H9 (cell line): ENCODE data around the gene PHOSPHO2. TPM values are rescaled to one million over a fixed set of nuclear protein-coding genes. Genes with fewer than 3 reads are reported as not detected.

Experiments
- DNase-seq: peaks from one replicate; pipeline ENCODE4 v3.0.0-alpha.2; 2017
- H2AFZ ChIP-seq: one replicate; pipeline ENCODE4 v1.6.1; 2013; ENCODE audit warnings: mild to moderate bottlenecking, low read length, control low read depth, moderate library complexity
- H2AK5ac ChIP-seq: 2 replicates; pipeline ENCODE4 v1.6.1; 2013; ENCODE audit warnings: low read length, control low read depth, mixed read lengths; ENCODE audit not compliant: insufficient read length
- H2BK120ac ChIP-seq: one replicate; pipeline ENCODE4 v1.6.1; 2013; ENCODE audit warnings: low read depth, mild to moderate bottlenecking, low read length, control low read depth, inconsistent platforms; ENCODE audit not compliant: poor library complexity, severe bottlenecking
- H2BK12ac ChIP-seq: 2 replicates; pipeline ENCODE4 v1.6.1; 2013; ENCODE audit warnings: low read length, control low read depth, mixed read lengths, low read depth; ENCODE audit not compliant: insufficient read length
- H2BK15ac ChIP-seq: 2 replicates; pipeline ENCODE4 v1.6.1; 2013; ENCODE audit warnings: low read depth, low read length, control low read depth
- H2BK20ac ChIP-seq: one replicate; pipeline ENCODE4 v1.6.1; 2013; ENCODE audit warnings: low read depth, mild to moderate bottlenecking, low read length, control low read depth, inconsistent platforms; ENCODE audit not compliant: poor library complexity, severe bottlenecking
- H2BK5ac ChIP-seq: 2 replicates; pipeline ENCODE4 v1.6.1; 2013; ENCODE audit warnings: low read length, control low read depth, mixed read lengths; ENCODE audit not compliant: insufficient read length
- H3K14ac ChIP-seq: 2 replicates; pipeline ENCODE4 v1.6.1; 2013; ENCODE audit warnings: low read length, control low read depth; ENCODE audit not compliant: insufficient read depth
- H3K18ac ChIP-seq: 2 replicates; pipeline ENCODE4 v1.6.1; 2013; ENCODE audit warnings: low read depth, mild to moderate bottlenecking, mixed read lengths, low read length, control low read depth; ENCODE audit not compliant: insufficient read length
- H3K23ac ChIP-seq: 2 replicates; pipeline ENCODE4 v1.6.1; 2013; ENCODE audit warnings: low read length, control low read depth, mixed read lengths, low read depth; ENCODE audit not compliant: insufficient read length
- H3K23me2 ChIP-seq: 2 replicates; pipeline ENCODE4 v1.6.1; 2013; ENCODE audit warnings: low read depth, mild to moderate bottlenecking, mixed read lengths, low read length, control low read depth; ENCODE audit not compliant: insufficient read length, poor library complexity, severe bottlenecking
- H3K27ac ChIP-seq: 2 replicates; pipeline ENCODE4 v1.5.1; 2013; ENCODE audit warnings: low read length, control low read depth, mixed read lengths, low read depth; ENCODE audit not compliant: insufficient read length
- H3K27me3 ChIP-seq: 2 replicates; pipeline ENCODE4 v1.6.1; 2013; ENCODE audit warnings: low read length, control low read depth, inconsistent platforms; ENCODE audit not compliant: insufficient read depth
- H3K4ac ChIP-seq: 2 replicates; pipeline ENCODE4 v1.6.1; 2013; ENCODE audit warnings: low read depth, mild to moderate bottlenecking, control low read depth, inconsistent platforms, low read length, moderate library complexity
- H3K4me1 ChIP-seq: 2 replicates; pipeline ENCODE4 v1.6.1; 2013; ENCODE audit warnings: low read length, control low read depth, inconsistent platforms; ENCODE audit not compliant: insufficient read depth
- H3K4me2 ChIP-seq: 2 replicates; pipeline ENCODE4 v1.6.1; 2013; ENCODE audit warnings: low read length, control low read depth, mixed read lengths; ENCODE audit not compliant: insufficient read length, insufficient read depth
- H3K56ac ChIP-seq: 2 replicates; pipeline ENCODE4 v1.6.1; 2013; ENCODE audit warnings: low read depth, mild to moderate bottlenecking, mixed read lengths, low read length, control low read depth; ENCODE audit not compliant: insufficient read length
- H3K79me1 ChIP-seq: 2 replicates; pipeline ENCODE4 v1.6.1; 2013; ENCODE audit warnings: low read depth, mild to moderate bottlenecking, moderate library complexity, low read length, control low read depth, inconsistent platforms; ENCODE audit not compliant: insufficient read depth, poor library complexity, severe bottlenecking
- H3K79me2 ChIP-seq: 2 replicates; pipeline ENCODE4 v1.6.1; 2013; ENCODE audit warnings: low read length, control low read depth, inconsistent platforms; ENCODE audit not compliant: insufficient read depth
- H3K9ac ChIP-seq: 2 replicates; pipeline ENCODE4 v1.6.1; 2013; ENCODE audit warnings: low read length, control low read depth, mixed read lengths; ENCODE audit not compliant: insufficient read length; ENCODE audit errors: extremely low read depth
- H3K9me3 ChIP-seq: one replicate; pipeline ENCODE4 v1.6.1; 2013; ENCODE audit warnings: low read depth, low read length, inconsistent platforms; ENCODE audit not compliant: control insufficient read depth
- H3T11ph ChIP-seq: one replicate; pipeline ENCODE4 v1.6.1; 2013; ENCODE audit warnings: mild to moderate bottlenecking, low read length, control low read depth, inconsistent platforms
- H4K20me1 ChIP-seq: one replicate; pipeline ENCODE4 v1.6.1; 2013; ENCODE audit not compliant: control insufficient read depth, insufficient read length, insufficient read depth
- H4K5ac ChIP-seq: 2 replicates; pipeline ENCODE4 v1.6.1; 2013; ENCODE audit warnings: low read depth, mild to moderate bottlenecking, mixed read lengths, low read length, control low read depth; ENCODE audit not compliant: insufficient read length
- H4K8ac ChIP-seq: replicated peaks from 2 replicates; pipeline ENCODE4 v1.6.1; 2013; ENCODE audit warnings: low read length, control low read depth, mixed read lengths, low read depth; ENCODE audit not compliant: insufficient read length
- H4K91ac ChIP-seq: 2 replicates; pipeline ENCODE4 v1.6.1; 2013; ENCODE audit warnings: low read depth, mild to moderate bottlenecking, moderate library complexity, mixed read lengths, low read length, control low read depth; ENCODE audit not compliant: insufficient read length
- H3K27ac Mint-ChIP-seq, 3 experiments: 2 replicates in 2 of 3; 3 replicates in 1 of 3; pipeline ENCODE4 v1.8.0; 2020 to 2021; ENCODE audit warnings: mixed read lengths in 3 of 3, mild to moderate bottlenecking in 1 of 3, moderate library complexity in 1 of 3
- H3K27me3 Mint-ChIP-seq: 2 replicates; pipeline ENCODE4 v1.8.0; 2021; ENCODE audit warnings: low read depth, mild to moderate bottlenecking, moderate library complexity, mixed read lengths
- H3K36me3 Mint-ChIP-seq, 3 experiments: 2 replicates in 2 of 3; 3 replicates in 1 of 3; pipeline ENCODE4 v1.8.0; 2020 to 2021; ENCODE audit warnings: low read depth in 3 of 3, mixed read lengths in 3 of 3; ENCODE audit not compliant: insufficient read depth in 1 of 3
- H3K4me1 Mint-ChIP-seq, 2 experiments: 2 replicates each; pipeline ENCODE4 v1.8.0; 2020; ENCODE audit warnings: mixed read lengths in 2 of 2
- H3K4me3 Mint-ChIP-seq, 2 experiments: 2 replicates in 1 of 2; 3 replicates in 1 of 2; pipeline ENCODE4 v1.8.0; 2020 to 2021; ENCODE audit warnings: mild to moderate bottlenecking in 2 of 2, mixed read lengths in 2 of 2, moderate library complexity in 1 of 2
- H3K9me3 Mint-ChIP-seq, 2 experiments: 2 replicates in 1 of 2; 3 replicates in 1 of 2; pipeline ENCODE4 v1.8.0; 2020; ENCODE audit warnings: mild to moderate bottlenecking in 2 of 2, mixed read lengths in 2 of 2, moderate library complexity in 1 of 2
- CTCF ChIP-seq: fragments of 200-600 bp; sonication (generic); conservative IDR thresholded peaks from 3 replicates; pipeline ENCODE4 v1.8.0; 2021; ENCODE audit warnings: antibody characterized with exemption, mild to moderate bottlenecking
- WGBS: extraction: QIAGEN DNeasy Blood & Tissue Kit; methylation state at CpG from one replicate; pipeline ENCODE4 v1.1.7; 2013; ENCODE audit warnings: missing lambda C conversion rate, low lambda C conversion rate, mixed read lengths; ENCODE audit not compliant: insufficient read length; ENCODE audit errors: extremely low coverage; 5-methylcytosine and 5-hydroxymethylcytosine counted together
- total RNA-seq: library from RNA; stranded (reverse); gene quantifications from 2 replicates; pipeline ENCODE4 v1.2.1, GENCODE V29; 2021

The PHOSPHO2 gene
- total RNA-seq, 1 experiment from 2014 or later: 7.2 TPM

GRCh38 chr2:169716238-169716886 lies 22.1 kb downstream of the PHOSPHO2 start:
- no CpG with 5 or more reads among the region's 12 CpGs for WGBS
- no peak for TF ChIP-seq CTCF
- H3K4me1 Mint-ChIP-seq: peaks cover 0 to 8% of the 10 kb centered on the region in 2 experiments; a peak in 2 of 4 replicates

More at GRCh38 chr2:169716238-169716886, 22.1 kb downstream of the PHOSPHO2 start:
- Histone ChIP-seq H3K4ac (no peak overlapping the region), H3K9me3 (no peaks in the 10 kb centered on the region), H3T11ph (no peak overlapping the region), H3K18ac (no peak overlapping the region), H3K56ac (no peak overlapping the region), H3K4me1 (no peaks in the 10 kb centered on the region), H2BK5ac (no peak overlapping the region), H3K23ac (no peak overlapping the region), H3K14ac (no peak overlapping the region), H3K4me2 (no peak overlapping the region), H4K8ac (no peak overlapping the region), H4K5ac (no peak overlapping the region), H2BK12ac (no peak overlapping the region), H2BK20ac (no peak overlapping the region), H3K23me2 (no peaks in the 10 kb centered on the region), H3K79me2 (no peaks in the 10 kb centered on the region), H4K91ac (no peak overlapping the region), H3K9ac (no peak overlapping the region), H2AK5ac (no peak overlapping the region), H2BK120ac (no peak overlapping the region), H3K27ac (no peak overlapping the region), H2BK15ac (no peak overlapping the region), H4K20me1 (no peaks in the 10 kb centered on the region), H3K79me1 (no peaks in the 10 kb centered on the region), H3K27me3 (no peaks in the 10 kb centered on the region), H2AFZ (no peak overlapping the region)
- DNase-seq: no peak
- Mint-ChIP-seq H3K9me3 (peaks cover 6 to 7% of the 10 kb centered on the region in 2 experiments), H3K27me3 (no peaks in the 10 kb centered on the region), H3K4me3 (no peak overlapping the region), H3K27ac (no peak overlapping the region), H3K36me3 (peaks cover 7 to 8% (median 8%) of the 10 kb centered on the region in 3 experiments; a peak in 6 of 7 replicates)
